NCI-H748 (cell line): ENCODE data around the gene CLDN11.

Source experiments
- DNase-seq: peaks from one replicate; lab custom pipeline; 2025; ENCODE audit not compliant: unreplicated experiment; lab: John Stamatoyannopoulos, UW

CLDN11 gene

DNA sequence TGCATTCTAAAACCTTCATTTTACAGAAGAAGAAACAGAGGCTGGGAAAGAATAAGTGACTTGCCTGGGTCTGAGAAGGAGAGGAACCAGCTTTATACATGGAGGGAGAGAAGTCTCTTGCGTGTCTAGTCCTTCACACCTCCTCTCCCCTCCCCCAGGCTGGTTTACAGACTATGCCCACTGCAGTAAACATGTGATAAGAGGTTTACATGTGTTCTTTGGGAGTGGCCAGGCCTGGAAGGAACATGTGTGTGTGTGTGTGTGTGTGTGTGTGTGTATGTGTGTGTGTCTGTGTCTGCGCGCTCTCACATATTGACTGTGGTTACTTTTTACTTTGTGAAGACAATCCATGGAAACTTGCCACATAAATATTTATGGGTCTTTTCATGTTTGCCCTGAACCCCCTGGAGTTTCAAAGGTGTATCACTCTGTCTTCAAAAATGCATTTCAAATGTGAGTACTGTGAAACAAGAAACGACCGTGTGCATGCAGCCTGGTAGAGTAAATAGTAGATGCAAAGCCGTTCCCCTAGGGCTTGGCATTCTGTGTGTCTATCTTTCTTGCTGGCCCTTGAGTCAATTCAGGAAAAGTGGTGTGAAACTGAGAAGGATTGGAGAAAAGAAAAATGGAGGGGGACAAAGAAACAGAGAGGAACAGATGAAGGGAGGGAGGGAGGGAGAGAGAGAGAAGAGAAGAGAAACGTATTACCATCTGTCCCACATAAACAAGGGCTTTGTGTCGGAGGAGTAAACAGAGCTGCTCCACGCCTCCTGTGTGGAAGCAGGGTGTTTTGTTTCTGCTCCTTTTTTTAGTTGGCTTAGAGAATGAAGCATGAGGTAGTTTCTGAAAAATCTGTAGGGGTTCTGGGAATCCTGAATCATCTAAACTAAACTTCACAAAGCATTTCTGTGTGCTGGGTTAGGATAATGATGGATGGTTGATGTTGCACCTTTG lies 51.7 kb downstream of the CLDN11 start:
- peak; percentile 73 for DNase-seq

DNA sequence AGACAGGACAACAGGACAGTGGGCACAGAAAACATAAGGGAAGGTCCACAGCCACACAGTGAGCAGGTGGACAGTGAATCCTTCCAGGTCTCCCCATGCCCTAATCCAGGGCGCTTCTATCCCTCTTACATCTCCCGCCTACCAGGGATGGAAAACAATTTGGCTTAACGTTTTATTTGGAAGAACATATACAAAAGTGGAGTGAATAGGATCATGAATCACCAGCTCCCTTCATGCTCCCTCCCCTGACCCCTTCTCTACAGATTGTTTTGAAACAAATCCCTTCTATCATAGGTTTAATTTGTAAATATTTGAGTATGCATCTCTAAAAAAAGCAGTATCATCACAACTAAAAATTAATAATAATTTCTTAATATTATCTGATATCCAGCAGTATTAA lies 52.5 kb downstream of the CLDN11 start:
- peak; percentile 56 for DNase-seq

GRCh38 chr3:170473358-170473757 lies 54.7 kb downstream of the CLDN11 start:
- DNase-seq: no peak

DNA sequence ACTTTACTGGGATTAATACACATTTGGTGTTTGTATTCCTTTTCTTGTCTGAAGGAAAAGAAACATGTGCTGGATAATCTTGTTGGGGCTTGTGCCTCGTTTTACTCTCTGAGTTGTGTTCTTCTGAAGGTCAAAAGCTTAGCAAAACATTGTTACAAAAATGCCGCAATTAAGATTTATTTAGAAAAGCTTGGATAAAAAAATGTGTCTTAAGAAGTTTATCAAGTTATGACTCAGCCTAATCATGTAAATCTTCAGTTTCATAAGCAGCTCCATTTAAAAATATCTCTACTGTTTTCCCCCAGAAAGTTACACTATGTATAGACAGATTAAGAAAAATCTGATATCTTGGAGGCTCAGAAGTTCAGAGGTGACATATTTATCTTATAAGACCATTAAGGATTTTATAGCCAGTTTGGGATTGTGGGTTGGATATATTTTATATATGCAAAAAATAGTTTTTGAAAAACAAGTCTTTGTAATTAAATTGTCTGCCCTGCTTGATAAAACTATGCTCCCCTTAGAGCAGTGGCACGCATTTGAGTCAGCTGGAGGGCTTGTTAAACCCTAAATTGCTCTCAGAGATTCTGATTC lies 56.5 kb downstream of the CLDN11 start:
- no peak for DNase-seq

DNA sequence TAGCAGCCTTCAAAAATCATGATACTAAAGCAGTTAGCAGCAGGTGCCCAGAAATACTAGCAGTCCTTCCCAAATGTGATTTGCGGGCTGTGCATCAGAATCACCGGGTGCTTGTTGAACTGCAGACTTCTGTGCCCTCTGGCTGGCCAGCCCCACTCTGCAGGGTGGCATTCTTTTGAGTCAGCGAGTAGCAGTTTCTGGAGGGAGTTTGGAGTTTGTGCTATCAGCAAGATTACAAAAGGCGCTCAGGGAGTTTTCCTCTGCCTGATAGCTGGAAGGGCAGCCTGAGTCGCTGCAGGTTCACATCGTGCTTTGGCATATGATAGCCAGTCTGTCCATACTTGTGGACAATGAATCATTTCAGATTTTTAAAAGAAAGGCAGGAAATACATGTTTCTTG lies 57.6 kb downstream of the CLDN11 start:
- no peak for DNase-seq

GRCh38 chr3:170477395-170477794 lies 58.7 kb downstream of the CLDN11 start:
- DNase-seq: no peak

DNA sequence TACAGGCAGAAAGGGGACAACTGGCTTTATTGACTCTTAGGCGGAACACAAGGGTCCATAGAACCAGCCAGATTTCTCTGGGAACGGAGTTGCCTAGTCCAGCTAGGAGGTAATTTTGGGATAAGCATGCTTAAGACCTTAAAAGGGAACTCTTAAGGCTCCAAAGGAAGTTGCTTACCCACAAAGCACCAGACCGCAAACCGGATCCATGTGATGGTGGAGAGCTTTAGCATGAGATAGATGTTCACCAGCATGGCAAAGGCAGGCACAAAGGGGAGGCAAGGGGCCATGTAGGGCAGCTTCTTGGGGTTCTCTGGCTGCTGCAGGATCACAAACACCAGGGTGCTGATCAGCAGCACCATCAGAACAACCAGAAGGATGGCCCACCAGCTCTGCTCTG lies 61.4 kb downstream of the CLDN11 start:
- no peak for DNase-seq

DNA sequence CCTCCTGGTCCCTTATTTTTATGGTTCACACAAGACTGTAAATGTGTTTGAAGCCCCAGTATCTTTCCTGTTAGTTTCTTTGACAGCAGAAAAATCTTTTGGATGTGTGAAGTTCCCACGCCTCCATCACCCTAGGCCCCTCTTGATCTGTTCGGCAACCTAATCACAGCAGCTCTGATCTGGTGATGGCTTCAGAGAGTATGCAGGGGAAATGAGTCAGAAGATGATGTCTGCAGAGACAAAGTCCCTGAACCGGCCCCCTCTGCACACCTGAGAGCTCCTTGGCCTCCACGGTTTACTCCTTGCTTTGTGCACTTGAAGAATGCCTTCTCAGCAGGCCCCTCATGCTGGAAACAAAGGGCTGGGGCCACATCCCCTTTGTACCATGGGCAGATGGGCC lies 63.5 kb downstream of the CLDN11 start:
- DNase-seq: no peak

DNA sequence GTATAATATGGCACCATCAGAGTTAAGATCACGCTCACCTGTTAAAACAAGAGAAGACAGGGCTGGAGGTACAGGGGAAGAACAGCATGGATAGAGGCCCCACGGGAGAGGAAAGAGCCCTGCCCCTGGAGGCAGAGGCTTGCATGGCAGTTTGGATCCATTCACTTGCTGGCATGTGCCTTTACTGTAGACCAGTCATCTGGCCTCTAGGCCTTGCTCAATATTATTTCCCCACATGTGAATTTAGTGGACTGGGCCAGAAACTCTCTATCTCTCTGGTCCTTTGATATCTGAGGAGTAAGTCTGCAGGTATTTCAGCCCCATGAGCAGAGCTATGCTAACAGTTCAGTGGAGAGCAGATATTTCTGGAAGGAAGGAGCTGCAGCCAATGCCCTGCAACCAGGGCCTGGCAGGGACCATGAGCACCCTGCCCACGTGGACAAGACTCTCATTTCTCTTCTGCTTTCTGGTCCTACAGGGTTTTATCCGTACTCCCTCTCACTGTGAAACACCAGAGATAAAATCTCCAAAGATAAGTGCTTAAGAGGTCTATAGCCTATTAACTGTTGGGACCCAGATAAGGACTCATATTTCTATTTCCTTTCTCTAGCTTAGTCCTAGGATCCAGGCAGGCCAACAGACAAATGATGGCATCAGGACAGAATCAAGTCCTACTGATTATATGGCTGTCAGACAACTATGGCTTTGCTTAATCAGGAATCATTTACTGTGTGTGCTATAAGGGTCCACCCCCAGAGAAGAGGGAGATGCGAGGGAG lies 65.0 kb downstream of the CLDN11 start:
- no peak for DNase-seq
